Gastroesophageal sphincter (tissue), 3 donors: Measurements from ENCODE around the gene CLIC6.

Experiments used
- EP300 ChIP-seq: sonication (generic); formaldehyde crosslinking; IDR thresholded peaks from one replicate; pipeline ENCODE4 v1.6.1; 2017; ENCODE audit warnings: antibody characterized with exemption, mild to moderate bottlenecking
- TF ChIP-seq, protein P1 (sequence below), 4 experiments: fragments of 200-600 bp in 2 of 4; fragments of 450-650 bp in 2 of 4; sonication (generic) in 1 of 4; IDR thresholded peaks; one replicate each; pipeline ENCODE4 v1.5.1; 2017 to 2019; ENCODE audit warnings: antibody characterized with exemption in 4 of 4, mild to moderate bottlenecking in 2 of 4, moderate library complexity in 2 of 4

DNA sequence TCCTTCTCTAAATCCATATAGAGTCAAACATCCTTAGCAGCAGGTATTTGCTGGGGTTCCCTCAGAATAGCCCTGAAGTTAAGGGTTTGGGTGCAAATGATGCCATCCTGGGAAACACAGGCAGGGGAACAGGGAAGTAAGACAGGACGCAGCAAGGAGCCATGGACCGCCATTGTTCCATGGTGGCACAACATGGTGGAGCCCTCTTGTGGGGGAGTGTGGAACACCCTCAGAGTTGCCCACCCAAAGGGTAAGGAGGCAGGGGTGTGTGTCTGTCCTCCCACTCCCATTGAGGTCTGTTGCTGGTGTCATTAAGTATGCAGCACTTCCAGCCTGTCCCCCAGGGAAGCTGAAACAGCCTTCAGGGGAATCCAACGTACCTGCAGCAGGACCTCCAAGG lies 33.5 kb upstream of the CLIC6 start:
- TF ChIP-seq, protein P1, sequence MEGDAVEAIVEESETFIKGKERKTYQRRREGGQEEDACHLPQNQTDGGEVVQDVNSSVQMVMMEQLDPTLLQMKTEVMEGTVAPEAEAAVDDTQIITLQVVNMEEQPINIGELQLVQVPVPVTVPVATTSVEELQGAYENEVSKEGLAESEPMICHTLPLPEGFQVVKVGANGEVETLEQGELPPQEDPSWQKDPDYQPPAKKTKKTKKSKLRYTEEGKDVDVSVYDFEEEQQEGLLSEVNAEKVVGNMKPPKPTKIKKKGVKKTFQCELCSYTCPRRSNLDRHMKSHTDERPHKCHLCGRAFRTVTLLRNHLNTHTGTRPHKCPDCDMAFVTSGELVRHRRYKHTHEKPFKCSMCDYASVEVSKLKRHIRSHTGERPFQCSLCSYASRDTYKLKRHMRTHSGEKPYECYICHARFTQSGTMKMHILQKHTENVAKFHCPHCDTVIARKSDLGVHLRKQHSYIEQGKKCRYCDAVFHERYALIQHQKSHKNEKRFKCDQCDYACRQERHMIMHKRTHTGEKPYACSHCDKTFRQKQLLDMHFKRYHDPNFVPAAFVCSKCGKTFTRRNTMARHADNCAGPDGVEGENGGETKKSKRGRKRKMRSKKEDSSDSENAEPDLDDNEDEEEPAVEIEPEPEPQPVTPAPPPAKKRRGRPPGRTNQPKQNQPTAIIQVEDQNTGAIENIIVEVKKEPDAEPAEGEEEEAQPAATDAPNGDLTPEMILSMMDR (IDR thresholded peaks at IDR 0.05) = peak in 1 of 4 experiments; percentile 30
- no peak for TF ChIP-seq EP300
